Epithelial cell of proximal tubule (primary cell): ENCODE data around the gene NR2C2. TPM values are rescaled to one million over a fixed set of nuclear protein-coding genes. Genes with fewer than 3 reads are reported as not detected.

Experiments used
- DNase-seq: peaks from one replicate; pipeline ENCODE4 v3.0.0-alpha.2; 2011; ENCODE audit warnings: low read depth
- H3K4me3 ChIP-seq: 2 replicates; pipeline ENCODE4 v1.5.1; 2011; ENCODE audit warnings: low read depth, mild to moderate bottlenecking, low read length
- total RNA-seq: library from RNA; depleted of rRNA; stranded (reverse); fragments of >200 nt; gene quantifications from 2 replicates; pipeline ENCODE4 v1.2.3, GENCODE V29; 2015
- TF ChIP-seq, protein P1 (sequence below): conservative IDR thresholded peaks from 2 replicates; pipeline ENCODE4 v1.5.1; 2012; ENCODE audit warnings: low read depth, mild to moderate bottlenecking, low read length

NR2C2 gene
- total RNA-seq, 1 donor from 2014 or later = 16.3 TPM

DNA sequence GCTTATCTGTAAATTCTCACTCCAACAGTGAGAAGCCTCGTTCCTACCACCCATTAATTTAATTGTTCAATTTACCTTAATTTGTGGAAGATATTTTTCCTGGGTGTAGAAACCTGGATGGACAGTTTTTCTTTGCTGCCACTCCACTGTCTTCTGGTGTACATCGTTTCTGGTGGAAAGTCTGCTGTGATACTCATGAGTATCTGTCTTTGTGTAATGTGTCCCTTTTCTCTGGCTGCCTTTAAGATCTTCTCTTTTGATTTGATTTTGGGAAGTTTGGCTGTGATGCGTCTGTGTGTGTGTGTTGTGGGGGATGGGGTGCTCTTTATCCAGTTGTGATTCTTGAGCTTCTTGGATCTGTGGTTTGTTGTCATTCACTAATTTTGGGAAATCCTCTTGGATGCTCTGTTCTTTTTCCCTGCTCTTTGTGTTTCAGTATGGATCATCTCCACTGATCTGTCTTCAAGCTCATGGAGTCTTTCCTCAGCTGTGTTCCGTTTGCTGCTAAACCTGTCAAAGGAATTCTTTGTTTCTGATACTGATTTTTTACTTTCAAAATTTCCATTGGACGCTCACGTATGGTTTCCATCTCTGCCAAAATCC lies 42.2 kb upstream of the NR2C2 start:
- DNase-seq = no peak
- H3K4me3 ChIP-seq = no peak overlapping the region
- TF ChIP-seq, protein P1, sequence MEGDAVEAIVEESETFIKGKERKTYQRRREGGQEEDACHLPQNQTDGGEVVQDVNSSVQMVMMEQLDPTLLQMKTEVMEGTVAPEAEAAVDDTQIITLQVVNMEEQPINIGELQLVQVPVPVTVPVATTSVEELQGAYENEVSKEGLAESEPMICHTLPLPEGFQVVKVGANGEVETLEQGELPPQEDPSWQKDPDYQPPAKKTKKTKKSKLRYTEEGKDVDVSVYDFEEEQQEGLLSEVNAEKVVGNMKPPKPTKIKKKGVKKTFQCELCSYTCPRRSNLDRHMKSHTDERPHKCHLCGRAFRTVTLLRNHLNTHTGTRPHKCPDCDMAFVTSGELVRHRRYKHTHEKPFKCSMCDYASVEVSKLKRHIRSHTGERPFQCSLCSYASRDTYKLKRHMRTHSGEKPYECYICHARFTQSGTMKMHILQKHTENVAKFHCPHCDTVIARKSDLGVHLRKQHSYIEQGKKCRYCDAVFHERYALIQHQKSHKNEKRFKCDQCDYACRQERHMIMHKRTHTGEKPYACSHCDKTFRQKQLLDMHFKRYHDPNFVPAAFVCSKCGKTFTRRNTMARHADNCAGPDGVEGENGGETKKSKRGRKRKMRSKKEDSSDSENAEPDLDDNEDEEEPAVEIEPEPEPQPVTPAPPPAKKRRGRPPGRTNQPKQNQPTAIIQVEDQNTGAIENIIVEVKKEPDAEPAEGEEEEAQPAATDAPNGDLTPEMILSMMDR = no peak

DNA sequence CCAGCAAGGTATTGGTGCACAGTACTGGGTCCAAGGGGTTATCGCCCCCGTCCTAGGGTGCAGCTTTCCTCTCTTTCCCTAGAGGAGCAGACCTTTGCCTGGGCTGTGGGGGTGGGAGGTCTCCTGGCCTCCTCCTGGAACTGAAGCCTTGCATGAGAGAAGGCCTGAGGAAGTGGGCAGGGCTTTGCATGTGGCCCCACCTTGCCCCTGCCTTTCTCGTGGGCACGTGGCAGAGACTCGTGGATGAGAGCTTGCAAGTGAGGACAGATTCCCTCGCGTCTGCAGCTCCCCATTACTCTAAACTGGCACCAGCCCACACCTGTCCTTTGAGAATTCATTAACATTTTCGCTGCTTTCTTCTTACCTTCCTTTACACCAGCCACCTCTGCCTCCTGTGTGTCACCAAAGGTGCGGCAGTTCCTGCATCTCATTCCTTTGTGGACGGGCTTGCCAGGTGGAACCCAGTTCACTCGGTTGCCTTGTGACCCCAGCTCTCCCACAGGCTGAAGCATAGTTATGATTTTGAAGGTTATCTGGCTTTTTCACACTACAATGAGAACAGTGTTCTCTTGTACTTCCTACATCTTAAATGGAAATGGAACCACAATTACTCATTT lies 40.9 kb upstream of the NR2C2 start:
- TF ChIP-seq, protein P1 = no peak
- no peak overlapping the region for H3K4me3 ChIP-seq

DNA sequence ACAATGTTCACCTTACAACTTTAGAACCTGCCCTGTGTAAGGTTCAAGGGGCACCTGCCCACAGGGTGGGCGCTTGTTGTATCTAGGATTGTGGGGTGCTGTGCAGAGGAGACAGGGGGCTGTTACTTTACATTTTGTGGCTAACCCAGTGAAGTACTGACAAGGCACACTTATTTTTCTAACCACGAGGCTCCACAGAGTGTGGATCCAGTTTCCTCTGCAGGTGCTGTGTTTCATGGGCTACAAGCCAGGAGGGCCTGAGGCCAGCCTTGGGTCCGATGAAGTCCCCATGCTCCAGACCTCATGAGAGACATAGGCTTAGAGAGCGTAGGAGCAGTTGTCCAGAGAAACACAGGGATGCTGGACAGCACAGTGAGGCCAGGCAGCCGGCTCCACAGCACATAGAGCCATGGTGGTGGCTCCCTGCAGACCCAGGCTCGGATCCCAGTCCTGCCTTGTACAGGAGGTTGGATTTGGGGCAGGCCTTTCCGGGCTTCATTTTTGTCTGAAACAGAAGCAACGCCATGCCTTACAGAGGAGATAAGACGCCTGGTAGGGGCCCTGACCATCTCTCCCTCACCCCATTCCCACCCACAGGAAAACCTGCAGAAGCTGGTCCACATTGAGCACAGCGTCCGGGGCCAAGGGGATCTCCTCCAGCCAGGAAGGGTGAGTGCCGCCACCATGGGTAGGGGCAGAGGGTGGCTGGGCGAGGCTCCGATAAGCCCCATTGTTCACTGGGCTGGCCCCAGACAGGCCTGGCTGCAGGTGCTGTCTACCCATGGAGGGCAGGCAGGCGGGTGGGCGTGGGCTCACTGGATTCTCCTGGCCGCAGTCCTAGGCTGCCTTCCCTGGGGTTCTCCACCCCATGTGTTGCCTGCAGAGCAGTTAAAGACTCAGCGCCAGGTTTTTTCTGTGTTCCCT lies 40.1 kb upstream of the NR2C2 start:
- TF ChIP-seq, protein P1 = no peak
- no peak for DNase-seq
- H3K4me3 ChIP-seq = no peak overlapping the region

More for the DNA sequence above, 40.9 kb upstream of the NR2C2 start:
- DNase-seq = no peak

DNA sequence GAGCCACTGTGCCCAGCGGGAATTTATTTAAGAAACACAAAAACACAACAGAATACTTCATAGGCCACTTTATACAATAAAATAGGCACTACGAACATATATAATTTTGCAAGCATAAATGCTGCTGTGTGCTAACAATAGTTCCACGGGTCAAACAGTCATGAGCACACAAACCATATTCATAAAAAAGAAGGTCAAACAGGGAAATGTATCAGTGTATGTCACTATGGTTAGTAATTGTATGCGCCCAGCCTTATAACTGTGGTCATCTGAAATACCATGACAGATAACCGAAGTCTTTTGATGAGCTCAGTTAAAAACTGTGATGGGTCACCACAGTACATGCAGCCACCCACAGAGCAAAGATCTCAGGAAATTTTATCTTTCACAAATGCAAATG lies 38.1 kb upstream of the NR2C2 start:
- TF ChIP-seq, protein P1 = no peak
- DNase-seq = no peak
- no peak overlapping the region for H3K4me3 ChIP-seq

DNA sequence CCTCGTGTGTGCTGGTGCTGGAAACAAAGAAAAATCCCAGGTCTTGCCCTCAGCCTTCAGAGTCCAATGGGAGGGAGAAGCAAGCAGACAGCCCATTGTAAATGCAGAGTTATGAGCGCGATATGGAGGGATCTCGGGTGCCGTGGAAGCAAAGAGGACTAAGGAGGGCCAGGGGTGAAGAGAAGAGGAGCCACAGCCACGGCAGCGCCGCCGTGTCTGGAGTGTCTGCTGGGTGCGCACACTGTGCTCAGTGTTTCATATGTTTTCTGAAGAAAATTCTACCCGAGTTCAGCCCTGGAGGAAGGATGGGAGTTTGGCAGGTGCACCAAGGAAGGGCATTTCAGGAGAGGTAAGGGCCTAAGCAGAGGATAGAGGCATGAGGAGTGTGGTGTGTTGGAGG lies 35.7 kb upstream of the NR2C2 start:
- TF ChIP-seq, protein P1 = no peak
- no peak overlapping the region for H3K4me3 ChIP-seq
- no peak for DNase-seq

DNA sequence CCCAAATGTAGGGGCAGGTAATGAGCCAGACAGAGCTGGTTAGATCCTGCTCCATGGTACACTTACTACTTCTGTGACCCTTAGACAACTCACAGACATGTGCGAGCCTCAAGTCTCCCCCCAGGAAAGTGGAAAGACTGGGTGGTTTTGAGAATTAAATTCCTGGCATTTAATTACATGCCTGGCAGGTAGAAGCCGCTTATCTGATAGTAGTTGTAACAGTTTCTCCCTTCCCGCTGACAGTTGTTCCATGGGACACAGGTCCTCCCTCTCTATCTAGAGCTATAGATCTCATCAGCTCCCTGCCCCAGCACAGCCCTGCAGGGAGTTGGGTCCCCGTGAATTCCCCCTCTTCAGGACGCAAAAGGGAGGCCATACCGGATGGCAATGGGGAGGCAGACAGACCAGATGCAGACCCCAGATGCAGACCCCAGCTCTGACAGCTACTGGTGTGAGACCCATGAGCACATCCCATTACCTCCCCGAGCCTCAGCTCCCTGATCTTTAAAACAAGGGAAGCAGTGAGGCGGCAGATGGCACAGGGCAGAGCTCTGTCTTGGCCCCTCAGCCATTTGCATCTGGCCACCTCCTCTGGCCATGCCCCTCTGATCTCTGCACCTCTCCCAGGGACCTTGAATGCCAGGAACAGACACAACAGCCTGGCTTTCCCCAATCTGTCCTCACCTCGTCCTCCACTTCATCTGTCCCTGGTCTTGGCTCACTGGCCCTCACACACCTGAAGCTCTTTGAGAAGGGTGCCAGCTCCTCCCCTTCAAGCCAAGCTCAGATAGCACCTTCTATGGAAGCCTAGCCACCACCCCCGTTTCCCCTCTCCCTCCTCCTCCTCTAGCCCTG lies 34.1 kb upstream of the NR2C2 start:
- TF ChIP-seq, protein P1 = no peak
- no peak overlapping the region for H3K4me3 ChIP-seq
- no peak for DNase-seq
